ENCODE measurements around the gene MTARC2. TPM values are rescaled to one million over a fixed set of nuclear protein-coding genes. Genes with fewer than 3 reads are reported as not detected.
"Not testable (repeated sequence)": the region's sequence is repeated elsewhere in the genome, so short reads cannot be mapped to it uniquely, and the experiment has no call there.

MTARC2 gene
- total RNA-seq, 1 donor from 2014 or later: 27.4 TPM

- DNase-seq (ENCODE audit: missing footprints) (no peak), ATAC-seq (no peak)
- intact Hi-C loops (cut with DNase I): no loop called here
Observed at GRCh38 chr1:220726634-220727033, 21.5 kb upstream of the MTARC2 start.

GRCh38 chr1:220727519-220727918 is 20.6 kb upstream of the MTARC2 start:
- ATAC-seq (no peak), DNase-seq (ENCODE audit: missing footprints) (no peak)
- intact Hi-C loops (cut with DNase I): no loop called here

- ATAC-seq (no peak), DNase-seq (ENCODE audit: missing footprints) (no peak)
- intact Hi-C loops (cut with DNase I): no loop called here
Observed at GRCh38 chr1:220730486-220730885, 17.6 kb upstream of the MTARC2 start.

GRCh38 chr1:220732137-220732536 is 16.0 kb upstream of the MTARC2 start:
- ATAC-seq (peak; percentile 20), DNase-seq (ENCODE audit: missing footprints) (no peak)
- intact Hi-C loops (cut with DNase I): loop anchor here (2.0 kb wide), 1 partner anchor 51 kb away; no protein-coding TSS in a partner anchor

GRCh38 chr1:220732621-220733020 is 15.5 kb upstream of the MTARC2 start:
- intact Hi-C loops (cut with DNase I): loop anchor here (1.0 to 2.0 kb wide), 2 partner anchors 42 to 52 kb away; partner anchors contain the start of gene C1orf115
- ATAC-seq (peak; percentile 74), DNase-seq (ENCODE audit: missing footprints) (no peak)

GRCh38 chr1:220733086-220733601 is 15.0 kb upstream of the MTARC2 start:
- ATAC-seq (peak; percentile 92), DNase-seq (ENCODE audit: missing footprints) (peak; percentile 73)
- intact Hi-C loops (cut with DNase I): loop anchor here (1.0 to 2.0 kb wide), 2 partner anchors 43 to 52 kb away; partner anchors contain the start of gene C1orf115

- DNase-seq (ENCODE audit: missing footprints) (no peak), ATAC-seq (no peak)
- intact Hi-C loops (cut with DNase I): no loop called here
Observed at GRCh38 chr1:220734571-220735326, 13.4 kb upstream of the MTARC2 start.

- ATAC-seq; DNase-seq (ENCODE audit: missing footprints); intact Hi-C loops (cut with DNase I): not testable (repeated sequence)
Observed at GRCh38 chr1:220736283-220736682, 11.8 kb upstream of the MTARC2 start.

- DNase-seq (ENCODE audit: missing footprints) (no peak), ATAC-seq (no peak)
- intact Hi-C loops (cut with DNase I): loop anchor here (10.0 kb wide), 1 partner anchor 217 kb away; the partner anchor contains the start of gene MARK1
Observed at GRCh38 chr1:220741349-220741748, 6.8 kb upstream of the MTARC2 start.

GRCh38 chr1:220741825-220742224 is 6.3 kb upstream of the MTARC2 start:
- ATAC-seq: no peak
- intact Hi-C loops (cut with DNase I): loop anchor here (10.0 kb wide), 1 partner anchor 217 kb away; the partner anchor contains the start of gene MARK1
- DNase-seq (ENCODE audit: missing footprints): no peak

- ATAC-seq: no peak
- intact Hi-C loops (cut with DNase I): loop anchor here (10.0 kb wide), 1 partner anchor 218 kb away; the partner anchor contains the start of gene MARK1
- DNase-seq (ENCODE audit: missing footprints): no peak
Observed at GRCh38 chr1:220742520-220742919, 5.6 kb upstream of the MTARC2 start.

- intact Hi-C loops (cut with DNase I): loop anchor here (5.0 to 10.0 kb wide), 2 partner anchors 40 to 222 kb away; partner anchors contain the start of genes MARK1 and MTARC1
- no peak for ATAC-seq
- DNase-seq (ENCODE audit: missing footprints): no peak
Observed at GRCh38 chr1:220746851-220747250, 1.3 kb upstream of the MTARC2 start.

- ATAC-seq: peak; percentile 21
- DNase-seq (ENCODE audit: missing footprints): no peak
- intact Hi-C loops (cut with DNase I): loop anchor here (5.0 to 10.0 kb wide), 2 partner anchors 40 to 223 kb away; partner anchors contain the start of genes MARK1 and MTARC1
Observed at GRCh38 chr1:220747437-220748088, 559 bp upstream of the MTARC2 start.

- intact Hi-C loops (cut with DNase I): loop anchor here (5.0 to 10.0 kb wide), 2 partner anchors 38 to 224 kb away; partner anchors contain the start of genes MARK1 and MTARC1
- no peak for ATAC-seq
- no peak for DNase-seq (ENCODE audit: missing footprints)
Observed at GRCh38 chr1:220748936-220749335, 814 bp downstream of the MTARC2 start.

- ATAC-seq (no peak), DNase-seq (ENCODE audit: missing footprints) (no peak)
- intact Hi-C loops (cut with DNase I): no loop called here
Observed at GRCh38 chr1:220750131-220750515, 2.0 kb downstream of the MTARC2 start.

- DNase-seq (ENCODE audit: missing footprints): no peak
- intact Hi-C loops (cut with DNase I): no loop called here
- ATAC-seq: no peak
Observed at GRCh38 chr1:220751111-220751510, 3.0 kb downstream of the MTARC2 start.

- ATAC-seq: no peak
- intact Hi-C loops (cut with DNase I): no loop called here
- DNase-seq (ENCODE audit: missing footprints): no peak
Observed at GRCh38 chr1:220754212-220754917, 6.2 kb downstream of the MTARC2 start.

GRCh38 chr1:220754918-220755295 is 6.8 kb downstream of the MTARC2 start:
- no peak for ATAC-seq
- no peak for DNase-seq (ENCODE audit: missing footprints)
- intact Hi-C loops (cut with DNase I): no loop called here

- intact Hi-C loops (cut with DNase I): no loop called here
- DNase-seq (ENCODE audit: missing footprints) (no peak), ATAC-seq (no peak)
Observed at GRCh38 chr1:220755309-220755708, 7.2 kb downstream of the MTARC2 start.
